Measurements from ENCODE around the gene ZSCAN32. TPM values are rescaled to one million over a fixed set of nuclear protein-coding genes. Genes with fewer than 3 reads are reported as not detected.

Gene ZSCAN32
- total RNA-seq, 2 donors from 2014 or later, result 5.9 to 6.3 TPM

- Mint-ChIP-seq H3K27me3 (no peaks in the 10 kb centered on the region), H3K4me3 (no peak overlapping the region), H3K36me3 (ENCODE audit: low read depth) (no peaks in the 10 kb centered on the region)
Observed at GRCh38 chr16:3346041-3346440, 54.8 kb downstream of the ZSCAN32 start.

More at GRCh38 chr16:3346041-3346440, 54.8 kb downstream of the ZSCAN32 start:
- ATAC-seq (no peak), DNase-seq (no peak)
- Mint-ChIP-seq H3K4me1 (no peaks in the 10 kb centered on the region), H3K27ac (no peak overlapping the region)
- H3K9me3 ChIP-seq (ENCODE audit: control insufficient read depth, low read length, poor library complexity, severe bottlenecking), result no peaks in the 10 kb centered on the region

Other genes with a start within 250 kb of the ZSCAN32 start
- not detected for gene OR1F1, start 212.8 kb downstream of the ZSCAN32 start, total RNA-seq
- 1 to 10 TPM; 3.2 to 4.8 TPM for gene ZNF200, start 165.8 kb downstream of the ZSCAN32 start, total RNA-seq
- 1 to 10 TPM in 1 of 2 donors, under 1 TPM in 1; 0.81 to 2.2 TPM for gene MEFV, start 144.4 kb downstream of the ZSCAN32 start, total RNA-seq
- gene ZNF263, start 117.5 kb downstream of the ZSCAN32 start, total RNA-seq, result 10 to 100 TPM; 21.2 to 26.4 TPM
- 1 to 10 TPM; 1.9 TPM for gene TIGD7, start 95.6 kb downstream of the ZSCAN32 start, total RNA-seq
- gene ZNF75A, start 95.5 kb downstream of the ZSCAN32 start, total RNA-seq, result 10 to 100 TPM; 26.3 to 28.1 TPM
- gene OR2C1, start 45.1 kb downstream of the ZSCAN32 start, total RNA-seq, result not detected
- 1 to 10 TPM; 4.4 to 5.4 TPM for gene ZNF174, start 211 bp upstream of the ZSCAN32 start, total RNA-seq
- 1 to 10 TPM; 3.0 to 3.2 TPM for gene ZNF597, start 42.5 kb upstream of the ZSCAN32 start, total RNA-seq
- gene NAA60, start 42.7 kb upstream of the ZSCAN32 start, total RNA-seq, result 10 to 100 TPM; 34.8 to 44.5 TPM
- not detected for gene C16orf90, start 94.5 kb upstream of the ZSCAN32 start, total RNA-seq
- gene CLUAP1, start 100.0 kb upstream of the ZSCAN32 start, total RNA-seq, result 10 to 100 TPM; 10.7 to 19.0 TPM
- 10 to 100 TPM; 71.7 to 76.7 TPM for gene NLRC3, start 176.4 kb upstream of the ZSCAN32 start, total RNA-seq
- 1 to 10 TPM; 5.6 TPM for gene SLX4, start 210.6 kb upstream of the ZSCAN32 start, total RNA-seq

All from T-helper 17 cell (primary cell).